ENCODE measurements around the gene IFITM10. TPM values are rescaled to one million over a fixed set of nuclear protein-coding genes. Genes with fewer than 3 reads are reported as not detected.

Gene IFITM10
- total RNA-seq, 1 donor = 18.1 TPM

- Histone ChIP-seq H3K36me3 (ENCODE audit: insufficient read depth, low read length) (peaks cover 24% of the 10 kb centered on the region), H2AFZ (ENCODE audit: low read length) (no peak overlapping the region), H3K27me3 (ENCODE audit: insufficient read depth, low read length) (no peaks in the 10 kb centered on the region), H4K20me1 (ENCODE audit: insufficient read depth, low read length) (peaks cover 64% of the 10 kb centered on the region), H3K4me1 (ENCODE audit: insufficient read depth, low read length) (peaks cover 43% of the 10 kb centered on the region), H3K4me3 (ENCODE audit: insufficient read depth, low read length) (peak overlapping the region; percentile 87), H3K27ac (ENCODE audit: low read depth, low read length) (peak overlapping the region; percentile 97), H3K9me3 (ENCODE audit: low read depth, low read length) (no peaks in the 10 kb centered on the region), H3K4me2 (ENCODE audit: insufficient read depth, low read length) (peak overlapping the region; percentile 94), H3K79me2 (ENCODE audit: insufficient read depth, low read length) (peaks cover 27% of the 10 kb centered on the region)
- peak; percentile 91 for DNase-seq (ENCODE audit: insufficient read length, low spot score, missing footprints)
- no peak for TF ChIP-seq CTCF (IDR thresholded peaks at IDR 0.05; ENCODE audit: extremely low read depth, low read depth, low read length)
These were observed 3.2 kb downstream of the IFITM10 start for GRCh38 chr11:1746956-1747752.

GRCh38 chr11:1746511-1746931 is 3.9 kb downstream of the IFITM10 start:
- Histone ChIP-seq H3K79me2 (ENCODE audit: insufficient read depth, low read length) (peaks cover 27% of the 10 kb centered on the region), H3K9me3 (ENCODE audit: low read depth, low read length) (no peaks in the 10 kb centered on the region), H3K4me3 (ENCODE audit: insufficient read depth, low read length) (peak overlapping the region; percentile 87), H3K27me3 (ENCODE audit: insufficient read depth, low read length) (no peaks in the 10 kb centered on the region), H4K20me1 (ENCODE audit: insufficient read depth, low read length) (peaks cover 69% of the 10 kb centered on the region), H3K4me2 (ENCODE audit: insufficient read depth, low read length) (peak overlapping the region; percentile 94), H2AFZ (ENCODE audit: low read length) (no peak overlapping the region), H3K27ac (ENCODE audit: low read depth, low read length) (no peak overlapping the region), H3K4me1 (ENCODE audit: insufficient read depth, low read length) (peaks cover 37% of the 10 kb centered on the region), H3K36me3 (ENCODE audit: insufficient read depth, low read length) (peaks cover 24% of the 10 kb centered on the region)
- peak; percentile 93 for DNase-seq (ENCODE audit: insufficient read length, low spot score, missing footprints)
- TF ChIP-seq CTCF (IDR thresholded peaks at IDR 0.05; ENCODE audit: extremely low read depth, low read depth, low read length) = no peak

GRCh38 chr11:1745701-1746320 is 4.6 kb downstream of the IFITM10 start:
- Histone ChIP-seq H3K4me3 (ENCODE audit: insufficient read depth, low read length) (peak overlapping the region; percentile 87), H2AFZ (ENCODE audit: low read length) (no peak overlapping the region), H3K36me3 (ENCODE audit: insufficient read depth, low read length) (peaks cover 24% of the 10 kb centered on the region), H3K27ac (ENCODE audit: low read depth, low read length) (no peak overlapping the region), H3K4me2 (ENCODE audit: insufficient read depth, low read length) (peak overlapping the region; percentile 94), H3K27me3 (ENCODE audit: insufficient read depth, low read length) (no peaks in the 10 kb centered on the region), H3K4me1 (ENCODE audit: insufficient read depth, low read length) (peaks cover 30% of the 10 kb centered on the region), H4K20me1 (ENCODE audit: insufficient read depth, low read length) (peaks cover 75% of the 10 kb centered on the region), H3K79me2 (ENCODE audit: insufficient read depth, low read length) (peaks cover 27% of the 10 kb centered on the region), H3K9me3 (ENCODE audit: low read depth, low read length) (no peaks in the 10 kb centered on the region)
- DNase-seq (ENCODE audit: insufficient read length, low spot score, missing footprints) = no peak
- TF ChIP-seq CTCF (IDR thresholded peaks at IDR 0.05; ENCODE audit: extremely low read depth, low read depth, low read length) = no peak
